PC-3 (cell line): ENCODE results near the gene PID1. TPM values are rescaled to one million over a fixed set of nuclear protein-coding genes. Genes with fewer than 3 reads are reported as not detected.

Source experiments
- ATAC-seq: fragments of 200-7000 bp; cut with Tn5 transposase; 2 replicates; pipeline ENCODE4 v1.9.1; 2020; ENCODE audit warnings: mild to moderate bottlenecking, moderate library complexity
- BruUV-seq: library from RNA; stranded (reverse); fragments of 400-500 nt; replicated peaks from 2 replicates; lab custom pipeline; 2021; lab: Mats Ljungman, UMichigan
- CTCF ChIA-PET: fragments of 300-600 bp; sonication (Branson Sonifier 250); formaldehyde crosslinking; loops from one replicate; lab custom pipeline; 2022; ENCODE audit warnings: antibody characterized with exemption; lab: Charles Lee
- POLR2A ChIA-PET: fragments of 300-600 bp; sonication (Branson Sonifier 250); formaldehyde crosslinking; loops from one replicate; lab custom pipeline; 2022; ENCODE audit warnings: antibody characterized with exemption; ENCODE audit not compliant: unreplicated experiment; lab: Charles Lee
- DNase-seq: peaks from one replicate; pipeline ENCODE4 v3.0.0-alpha.2; 2015
- H2AFZ ChIP-seq: fragments of 300-600 bp; sonication (generic); 2 replicates; pipeline ENCODE4 v1.6.0; 2016; ENCODE audit warnings: antibody characterized with exemption, low read length
- H3F3A ChIP-seq: fragments of 300-600 bp; sonication (generic); one replicate; pipeline ENCODE4 v1.6.0; 2017; ENCODE audit warnings: antibody characterized with exemption, low read length, control low read depth, mild to moderate bottlenecking; ENCODE audit not compliant: unreplicated experiment
- H3K27ac ChIP-seq: fragments of 300-600 bp; sonication (generic); 2 replicates; pipeline ENCODE4 v1.5.1; 2016; ENCODE audit warnings: mild to moderate bottlenecking, low read length
- H3K27me3 ChIP-seq: fragments of 300-600 bp; sonication (generic); 2 replicates; pipeline ENCODE4 v1.6.1; 2016; ENCODE audit warnings: low read length, mixed read lengths
- H3K36me3 ChIP-seq: fragments of 300-600 bp; sonication (generic); 2 replicates; pipeline ENCODE4 v1.6.1; 2016; ENCODE audit warnings: low read depth, mixed run types, low read length, mixed read lengths
- H3K4me1 ChIP-seq: fragments of 300-600 bp; sonication (generic); 2 replicates; pipeline ENCODE4 v1.5.1; 2016; ENCODE audit warnings: low read length; ENCODE audit not compliant: insufficient read depth
- H3K4me2 ChIP-seq: fragments of 300-600 bp; sonication (generic); 2 replicates; pipeline ENCODE4 v1.6.0; 2016; ENCODE audit warnings: low read length
- H3K4me3 ChIP-seq: fragments of 300-600 bp; sonication (generic); 2 replicates; pipeline ENCODE4 v1.5.1; 2016; ENCODE audit warnings: mild to moderate bottlenecking, low read length, mixed read lengths
- H3K79me2 ChIP-seq: fragments of 300-600 bp; sonication (generic); 2 replicates; pipeline ENCODE4 v1.6.1; 2017; ENCODE audit warnings: low read length, mixed read lengths
- H3K9ac ChIP-seq: fragments of 300-600 bp; sonication (generic); 2 replicates; pipeline ENCODE4 v1.6.0; 2016; ENCODE audit warnings: mild to moderate bottlenecking, low read length
- H3K9me2 ChIP-seq: fragments of 300-600 bp; sonication (generic); replicated peaks from 2 replicates; pipeline ENCODE4 v1.6.1; 2016; ENCODE audit warnings: mixed run types, low read length, mixed read lengths
- H3K9me3 ChIP-seq: fragments of 300-600 bp; sonication (generic); 2 replicates; pipeline ENCODE4 v1.6.1; 2016; ENCODE audit warnings: low read length, mixed read lengths
- H4K20me1 ChIP-seq: fragments of 300-600 bp; sonication (generic); 2 replicates; pipeline ENCODE4 v1.6.1; 2016; ENCODE audit warnings: low read length, mixed read lengths
- CTCF ChIP-seq: fragments of 300-600 bp; sonication (generic); conservative IDR thresholded peaks from 2 replicates; pipeline ENCODE4 v1.5.1; 2017; ENCODE audit warnings: antibody characterized with exemption, low read depth, mild to moderate bottlenecking, low read length
- EZH2 ChIP-seq: fragments of 300-600 bp; sonication (generic); IDR thresholded peaks from one replicate; pipeline ENCODE4 v1.6.1; 2017; ENCODE audit warnings: antibody characterized with exemption, mild to moderate bottlenecking, low read length; ENCODE audit not compliant: unreplicated experiment
- EZH2phosphoT487 ChIP-seq: fragments of 300-600 bp; sonication (generic); IDR thresholded peaks from 2 replicates; pipeline ENCODE4 v1.6.1; 2018; ENCODE audit warnings: mild to moderate bottlenecking, antibody characterized with exemption, low read length, borderline replicate concordance
- intact Hi-C: fragments of 100-400 bp; cut with micrococcal nuclease; formaldehyde crosslinking; loops from 2 replicates; pipeline ENCODE4 v1.9.0; 2023
- total RNA-seq: library from RNA; depleted of rRNA; stranded (reverse); fragments of >200 nt; gene quantifications from 2 replicates; pipeline ENCODE4 v1.2.3, GENCODE V29; 2014

Gene PID1
- total RNA-seq, 1 experiment from 2014 or later = 0.84 TPM

DNA sequence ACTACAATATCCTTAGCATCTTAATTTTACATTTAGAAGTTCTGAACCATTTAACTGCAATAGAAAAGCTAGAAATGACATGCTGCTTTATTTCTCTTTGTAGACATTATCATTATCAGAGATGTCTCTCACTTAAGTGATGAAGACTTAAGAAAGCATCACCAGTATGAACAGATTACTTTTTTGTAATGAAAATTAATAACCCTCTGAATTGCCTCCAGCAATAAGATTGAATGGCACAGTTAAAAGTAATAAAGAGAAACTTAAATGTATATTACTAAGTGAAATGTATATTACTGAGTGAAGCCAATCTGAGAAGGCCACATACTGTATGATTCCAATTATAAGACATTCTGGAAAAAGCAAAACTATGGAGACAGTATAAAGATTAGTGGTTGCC is 89.4 kb downstream of the PID1 start:
- Histone ChIP-seq H3K27me3 (no peaks in the 10 kb centered on the region), H3K79me2 (no peaks in the 10 kb centered on the region), H2AFZ (no peak overlapping the region), H3K36me3 (no peaks in the 10 kb centered on the region), H3K4me2 (no peak overlapping the region), H4K20me1 (no peaks in the 10 kb centered on the region), H3K9me3 (no peaks in the 10 kb centered on the region), H3K4me3 (no peak overlapping the region), H3K9ac (no peak overlapping the region), H3K27ac (no peak overlapping the region), H3K4me1 (no peaks in the 10 kb centered on the region), H3F3A (no peaks in the 10 kb centered on the region), H3K9me2 (no peaks in the 10 kb centered on the region)
- TF ChIP-seq EZH2 = no peak
- ATAC-seq = no peak
- POLR2A ChIA-PET = no interaction called here
- no TSS peak for BruUV-seq
- CTCF ChIA-PET = no interaction called here
- intact Hi-C loops = no loop called here
- DNase-seq = no peak

- no peak for TF ChIP-seq EZH2phosphoT487
- no peak for TF ChIP-seq CTCF
- TF ChIP-seq EZH2 = no peak
- CTCF ChIA-PET = no interaction called here
Measured at GRCh38 chr2:229180658-229181057, 90.4 kb downstream of the PID1 start.

GRCh38 chr2:229179628-229180027 is 91.5 kb downstream of the PID1 start:
- Histone ChIP-seq H3K27me3 (no peaks in the 10 kb centered on the region), H3K9ac (no peak overlapping the region), H4K20me1 (no peaks in the 10 kb centered on the region), H3K27ac (no peak overlapping the region), H3K9me3 (no peaks in the 10 kb centered on the region), H3K9me2 (no peaks in the 10 kb centered on the region), H3F3A (no peaks in the 10 kb centered on the region), H3K4me1 (0 out of 2 replicates have a peak, but pooled peaks cover 4% of the 10 kb centered on the region), H2AFZ (no peak overlapping the region), H3K4me3 (no peak overlapping the region), H3K79me2 (no peaks in the 10 kb centered on the region), H3K4me2 (no peak overlapping the region), H3K36me3 (no peaks in the 10 kb centered on the region)
- ChIA-PET CTCF (no interaction called here), POLR2A (no interaction called here)
- DNase-seq = no peak
- no peak for ATAC-seq
- intact Hi-C loops = no loop called here
- no TSS peak for BruUV-seq
- TF ChIP-seq EZH2phosphoT487 (no peak), EZH2 (no peak), CTCF (no peak)

More at GRCh38 chr2:229180658-229181057, 90.4 kb downstream of the PID1 start:
- POLR2A ChIA-PET = no interaction called here
- Histone ChIP-seq H3K4me1 (no peaks in the 10 kb centered on the region), H2AFZ (no peak overlapping the region), H3F3A (no peaks in the 10 kb centered on the region), H3K4me2 (no peak overlapping the region), H3K9ac (no peak overlapping the region), H3K79me2 (no peaks in the 10 kb centered on the region), H3K36me3 (no peaks in the 10 kb centered on the region), H3K27me3 (no peaks in the 10 kb centered on the region), H3K9me2 (no peaks in the 10 kb centered on the region), H3K27ac (no peak overlapping the region), H3K9me3 (no peaks in the 10 kb centered on the region), H4K20me1 (no peaks in the 10 kb centered on the region), H3K4me3 (no peak overlapping the region)
- intact Hi-C loops = no loop called here
- BruUV-seq = no TSS peak
- ATAC-seq = no peak
- no peak for DNase-seq
